IMR-90 (cell line): ENCODE measurements around the gene PLXNA3. TPM values are rescaled to one million over a fixed set of nuclear protein-coding genes. Genes with fewer than 3 reads are reported as not detected.
A peak's percentile ranks its signal among the peaks of the same experiment; 100 is the strongest.

Source experiments
- ATAC-seq: fragments of 200-7000 bp; cut with Tn5 transposase; 2 replicates; pipeline ENCODE4 v1.9.1; 2020; ENCODE audit warnings: low read depth, mild to moderate bottlenecking, moderate library complexity
- BruUV-seq: library from RNA; stranded (reverse); fragments of 400-500 nt; replicated peaks from 2 replicates; lab custom pipeline; 2021; lab: Mats Ljungman, UMichigan
- CTCF ChIA-PET: fragments of 300-600 bp; formaldehyde crosslinking; extraction: SDS; loops from one replicate; lab custom pipeline; 2021; ENCODE audit warnings: antibody characterized with exemption; lab: Yijun Ruan, JAX
- POLR2A ChIA-PET: fragments of 300-600 bp; sonication (Branson Sonifier 250); formaldehyde crosslinking; loops from one replicate; lab custom pipeline; 2022; ENCODE audit warnings: antibody characterized with exemption; ENCODE audit not compliant: unreplicated experiment; lab: Charles Lee
- DNase-seq: peaks from one replicate; pipeline ENCODE4 v3.0.0; 2013
- H2AFZ ChIP-seq: replicated peaks from 2 replicates; pipeline ENCODE3; 2013; ENCODE audit warnings: low read length, mild to moderate bottlenecking; ENCODE audit not compliant: poor library complexity
- H2AK5ac ChIP-seq: 2 replicates; pipeline ENCODE4 v1.6.1; 2013; ENCODE audit warnings: low read depth, low read length, inconsistent platforms
- H2AK9ac ChIP-seq: replicated peaks from 2 replicates; pipeline ENCODE3; 2013; ENCODE audit warnings: mild to moderate bottlenecking, low read depth, low read length, moderate library complexity; ENCODE audit not compliant: poor library complexity
- H2BK120ac ChIP-seq: 2 replicates; pipeline ENCODE4 v1.6.1; 2013; ENCODE audit warnings: low read depth, low read length, inconsistent platforms
- H2BK15ac ChIP-seq: 3 replicates; pipeline ENCODE4 v1.6.1; 2013; ENCODE audit warnings: low read depth, low read length, inconsistent platforms
- H2BK20ac ChIP-seq: 2 replicates; pipeline ENCODE4 v1.6.1; 2013; ENCODE audit warnings: low read depth, mild to moderate bottlenecking, inconsistent platforms, low read length, moderate library complexity
- H2BK5ac ChIP-seq: 2 replicates; pipeline ENCODE4 v1.6.1; 2013; ENCODE audit warnings: mild to moderate bottlenecking, low read depth, low read length, inconsistent platforms; ENCODE audit not compliant: poor library complexity, severe bottlenecking
- H3K14ac ChIP-seq: replicated peaks from 2 replicates; pipeline ENCODE4 v1.6.1; 2013; ENCODE audit warnings: low read depth, low read length, inconsistent platforms
- H3K18ac ChIP-seq: 2 replicates; pipeline ENCODE4 v1.6.1; 2013; ENCODE audit warnings: low read depth, low read length, control low read depth
- H3K23ac ChIP-seq: 2 replicates; pipeline ENCODE4 v1.6.1; 2013; ENCODE audit warnings: low read depth, low read length, inconsistent platforms
- H3K27ac ChIP-seq: 2 replicates; pipeline ENCODE4 v1.5.1; 2013; ENCODE audit warnings: mild to moderate bottlenecking, control low read depth, low read length; ENCODE audit not compliant: insufficient read depth
- H3K27me3 ChIP-seq: 2 replicates; pipeline ENCODE4 v1.6.1; 2013; ENCODE audit warnings: low read length; ENCODE audit not compliant: control insufficient read depth, insufficient read depth
- H3K36me3 ChIP-seq: 2 replicates; pipeline ENCODE4 v1.6.1; 2013; ENCODE audit warnings: low read length, mixed read lengths; ENCODE audit not compliant: control insufficient read depth, insufficient read depth
- H3K4ac ChIP-seq: 2 replicates; pipeline ENCODE4 v1.6.1; 2013; ENCODE audit warnings: low read depth, low read length, inconsistent platforms
- H3K4me1 ChIP-seq: 2 replicates; pipeline ENCODE4 v1.6.1; 2013; ENCODE audit warnings: low read length, mixed read lengths; ENCODE audit not compliant: control insufficient read depth, insufficient read depth
- H3K4me2 ChIP-seq: 2 replicates; pipeline ENCODE4 v1.6.1; 2013; ENCODE audit warnings: low read depth, mild to moderate bottlenecking, control low read depth, low read length, moderate library complexity
- H3K4me3 ChIP-seq: 2 replicates; pipeline ENCODE4 v1.5.1; 2013; ENCODE audit warnings: low read depth, mild to moderate bottlenecking, control low read depth, low read length, moderate library complexity; ENCODE audit not compliant: insufficient read depth
- H3K56ac ChIP-seq: 2 replicates; pipeline ENCODE4 v1.6.1; 2013; ENCODE audit warnings: low read length, inconsistent platforms; ENCODE audit not compliant: insufficient read depth; ENCODE audit errors: extremely low read depth
- H3K79me1 ChIP-seq, 2 experiments: 2 replicates each; pipeline ENCODE4 v1.6.1; 2013; ENCODE audit warnings: low read length in 2 of 2, inconsistent platforms in 1 of 2, low read depth in 1 of 2
- H3K9ac ChIP-seq: 2 replicates; pipeline ENCODE4 v1.6.1; 2013; ENCODE audit warnings: low read depth, low read length, control low read depth
- H3K9me1 ChIP-seq: 2 replicates; pipeline ENCODE4 v1.6.1; 2013; ENCODE audit warnings: low read length, inconsistent platforms; ENCODE audit not compliant: insufficient read depth
- H3K9me3 ChIP-seq: 2 replicates; pipeline ENCODE4 v1.6.1; 2013; ENCODE audit warnings: low read length; ENCODE audit not compliant: control insufficient read depth, insufficient read depth
- H4K20me1 ChIP-seq: 2 replicates; pipeline ENCODE4 v1.6.1; 2013; ENCODE audit warnings: low read length, inconsistent platforms; ENCODE audit not compliant: insufficient read depth
- H4K5ac ChIP-seq: 2 replicates; pipeline ENCODE4 v1.6.1; 2013; ENCODE audit warnings: mild to moderate bottlenecking, low read depth, low read length, control low read depth
- H4K8ac ChIP-seq, 2 experiments: 2 replicates each; pipeline ENCODE4 v1.6.1; 2013; ENCODE audit warnings: low read depth in 2 of 2, low read length in 2 of 2, control low read depth in 1 of 2, inconsistent platforms in 1 of 2
- H4K91ac ChIP-seq: 2 replicates; pipeline ENCODE4 v1.6.1; 2013; ENCODE audit warnings: low read depth, low read length, inconsistent platforms; ENCODE audit not compliant: insufficient read depth
- BHLHE40 ChIP-seq: fragments of 150-350 bp; IDR thresholded peaks from 2 replicates; pipeline ENCODE4 v1.6.1; 2016; ENCODE audit warnings: mild to moderate bottlenecking, low read depth, low read length
- CEBPB ChIP-seq: IDR thresholded peaks from 2 replicates; pipeline ENCODE4 v1.6.1; 2012; ENCODE audit warnings: low read depth, low read length, improper control_type of control experiment
- FOS ChIP-seq: fragments of 150-350 bp; IDR thresholded peaks from 2 replicates; pipeline ENCODE4 v1.6.1; 2016; ENCODE audit warnings: low read depth, low read length
- MAFK ChIP-seq: IDR thresholded peaks from 2 replicates; pipeline ENCODE4 v1.6.1; 2012; ENCODE audit warnings: low read depth, low read length, improper control_type of control experiment
- MAZ ChIP-seq: IDR thresholded peaks from 2 replicates; pipeline ENCODE4 v1.6.1; 2012; ENCODE audit warnings: low read depth, mild to moderate bottlenecking, low read length, improper control_type of control experiment, moderate library complexity, borderline replicate concordance
- MXI1 ChIP-seq: IDR thresholded peaks from 2 replicates; pipeline ENCODE4 v1.6.1; 2012; ENCODE audit warnings: low read depth, mild to moderate bottlenecking, low read length, moderate library complexity, borderline replicate concordance
- NFE2L2 ChIP-seq: fragments of 150-350 bp; IDR thresholded peaks from 2 replicates; pipeline ENCODE4 v1.6.1; 2016; ENCODE audit warnings: low read depth, mild to moderate bottlenecking, low read length
- POLR2A ChIP-seq: IDR thresholded peaks from 2 replicates; pipeline ENCODE4 v1.6.1; 2012; ENCODE audit warnings: mild to moderate bottlenecking, low read depth, low read length
- RAD21 ChIP-seq: IDR thresholded peaks from 2 replicates; pipeline ENCODE4 v1.6.1; 2012; ENCODE audit warnings: low read length, improper control_type of control experiment
- RCOR1 ChIP-seq: IDR thresholded peaks from 2 replicates; pipeline ENCODE4 v1.6.1; 2012; ENCODE audit warnings: mild to moderate bottlenecking, low read length, improper control_type of control experiment; ENCODE audit not compliant: insufficient replicate concordance
- RFX5 ChIP-seq: IDR thresholded peaks from 2 replicates; pipeline ENCODE4 v1.8.0; 2012; ENCODE audit warnings: low read depth, mild to moderate bottlenecking, low read length, moderate library complexity
- SMC3 ChIP-seq: fragments of 150-350 bp; IDR thresholded peaks from 2 replicates; pipeline ENCODE4 v1.6.1; 2016; ENCODE audit warnings: low read depth, mild to moderate bottlenecking, antibody characterized with exemption, low read length, moderate library complexity
- WGBS, 2 experiments: methylation state at CpG; one replicate each; pipeline versions ENCODE4 v1.1.5 to v1.1.7; 2013; ENCODE audit warnings: missing lambda C conversion rate in 2 of 2; ENCODE audit not compliant: insufficient read length in 1 of 2; ENCODE audit errors: extremely low coverage in 2 of 2; 5-methylcytosine and 5-hydroxymethylcytosine counted together
- dilution Hi-C: fragments of 300-500 bp; cut with HindIII; formaldehyde crosslinking; loops from one replicate; pipeline ENCODE4 v1.14.3; 2018; ENCODE audit warnings: low sequenced_read_pairs; ENCODE audit not compliant: unreplicated experiment
- in situ Hi-C: fragments of 300-500 bp; cut with MboI; formaldehyde crosslinking; loops from 3 replicates; pipeline ENCODE4 v1.14.3; 2019; ENCODE audit warnings: low sequenced_read_pairs, inconsistent platforms, mixed read lengths
- intact Hi-C: fragments of 100-400 bp; cut with micrococcal nuclease; formaldehyde crosslinking; loops from 2 replicates; pipeline ENCODE4 v1.10.0; 2022
- polyA plus RNA-seq, 3 experiments: library from polyadenylated mRNA; depleted of rRNA; stranded (reverse); fragments of >200 nt; gene quantifications; 2 replicates each; pipeline ENCODE4 v1.2.3, GENCODE V29; 2012; ENCODE audit warnings: low replicate concordance in 1 of 3
- total RNA-seq: library from RNA; depleted of rRNA; stranded (reverse); fragments of >200 nt; gene quantifications from 2 replicates; pipeline ENCODE4 v1.2.3, GENCODE V29; 2012
- TF ChIP-seq, protein P1 (sequence below): fragments of 150-350 bp; IDR thresholded peaks from 2 replicates; pipeline ENCODE4 v1.6.1; 2017; ENCODE audit warnings: mild to moderate bottlenecking, antibody characterized with exemption, low read length, low read depth
- TF ChIP-seq, protein P2 (sequence below): conservative IDR thresholded peaks from 2 replicates; pipeline ENCODE4 v1.5.1; 2012; ENCODE audit warnings: mild to moderate bottlenecking, low read depth, low read length, improper control_type of control experiment

The PLXNA3 gene
- total and polyA plus RNA-seq, 2 of the 4 experiments (the other 2 are of a cell fraction), result 4.3 to 111 TPM

DNA sequence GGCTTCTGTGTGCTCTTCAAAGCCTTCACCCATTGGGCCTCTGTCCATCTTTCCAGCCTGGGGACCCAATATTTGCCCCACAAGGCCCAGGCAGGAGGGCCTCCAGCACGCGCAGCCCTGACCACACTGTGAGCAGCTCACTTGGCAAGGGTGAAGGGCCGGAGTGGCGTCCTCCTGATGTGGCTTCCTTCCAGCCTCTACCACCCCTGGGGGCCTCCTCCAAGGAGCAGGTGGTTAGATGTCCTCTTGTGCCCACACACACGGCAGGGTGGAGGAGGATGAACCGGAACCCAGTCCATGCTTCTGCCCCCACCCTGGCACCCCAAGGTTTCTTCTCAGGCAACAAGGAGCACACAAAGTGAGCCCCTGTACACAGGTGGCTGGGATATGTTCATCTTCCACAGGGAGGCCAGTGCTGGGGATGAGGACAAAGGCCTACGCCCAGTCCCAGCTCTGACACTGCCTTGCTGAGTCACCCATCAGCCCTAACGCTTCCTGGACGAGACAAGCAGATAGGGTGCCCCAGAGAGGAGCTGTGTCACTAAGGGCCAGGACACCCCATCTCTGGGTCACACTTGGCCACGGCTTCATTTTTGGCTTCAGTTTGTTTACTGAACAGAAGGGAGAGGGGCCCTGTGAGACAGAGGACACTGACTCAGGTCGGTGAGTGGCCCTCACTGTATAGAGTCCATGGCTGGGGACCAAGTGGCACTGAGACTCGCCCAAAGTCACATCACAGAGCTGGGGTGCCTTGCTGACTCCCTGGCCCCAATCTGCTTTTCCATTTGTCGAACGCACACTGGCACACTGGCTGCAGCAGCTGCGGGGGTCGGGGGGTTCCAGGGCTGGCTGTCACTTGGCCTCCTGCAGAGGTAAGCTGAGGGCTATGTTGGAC lies 26.4 kb downstream of the PLXNA3 start:
- no TSS peak for BruUV-seq
- DNase-seq (no peak), ATAC-seq (no peak)
- intact Hi-C loops (no loop called here), dilution Hi-C loops (no loop called here), in situ Hi-C loops (no loop called here)
- ChIA-PET POLR2A (no interaction called here), CTCF (no interaction called here)
- 100% methylated on average over 2 of the region's 16 CpGs; no CpG with 5 or more reads in 1 of the 2 experiments for WGBS, 2 experiments
- Histone ChIP-seq H4K5ac (no peak overlapping the region), H3K4me2 (no peak overlapping the region), H3K4me1 (peaks cover 4% of the 10 kb centered on the region; the same call in 1 of the 2 replicates), H4K8ac (no peak overlapping the region), H4K91ac (no peak overlapping the region), H2AK9ac (peak overlapping the region; percentile 45), H3K23ac (no peak overlapping the region), H3K9me3 (no peaks in the 10 kb centered on the region), H2AFZ (no peak overlapping the region), H3K56ac (no peak overlapping the region), H3K27ac (no peak overlapping the region), H2BK15ac (no peak overlapping the region), H4K20me1 (peaks cover 4% of the 10 kb centered on the region; the same call in 1 of the 2 replicates), H3K27me3 (no peaks in the 10 kb centered on the region), H3K9ac (no peak overlapping the region), H2BK20ac (no peak overlapping the region), H2BK5ac (no peak overlapping the region), H2AK5ac (peak overlapping the region; percentile 43), H3K36me3 (peaks cover 16% of the 10 kb centered on the region; the same call in 1 of the 2 replicates), H3K4ac (no peak overlapping the region), H3K79me1 (peaks cover 3 to 34% of the 10 kb centered on the region in 2 experiments; a peak in 3 of 4 replicates), H3K14ac (no peak overlapping the region), H3K4me3 (no peak overlapping the region), H2BK120ac (no peak overlapping the region), H3K9me1 (0 out of 2 replicates have a peak, but pooled peaks cover 5% of the 10 kb centered on the region), H3K18ac (no peak overlapping the region)
- TF ChIP-seq SMC3 (no peak), BHLHE40 (no peak), FOS (no peak), MAFK (no peak), RAD21 (no peak), RCOR1 (no peak), POLR2A (no peak), NFE2L2 (no peak), MXI1 (no peak), MAZ (no peak), RFX5 (no peak), CEBPB (no peak)
- TF ChIP-seq, protein P1, sequence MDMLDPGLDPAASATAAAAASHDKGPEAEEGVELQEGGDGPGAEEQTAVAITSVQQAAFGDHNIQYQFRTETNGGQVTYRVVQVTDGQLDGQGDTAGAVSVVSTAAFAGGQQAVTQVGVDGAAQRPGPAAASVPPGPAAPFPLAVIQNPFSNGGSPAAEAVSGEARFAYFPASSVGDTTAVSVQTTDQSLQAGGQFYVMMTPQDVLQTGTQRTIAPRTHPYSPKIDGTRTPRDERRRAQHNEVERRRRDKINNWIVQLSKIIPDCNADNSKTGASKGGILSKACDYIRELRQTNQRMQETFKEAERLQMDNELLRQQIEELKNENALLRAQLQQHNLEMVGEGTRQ, result no peak
- TF ChIP-seq, protein P2, sequence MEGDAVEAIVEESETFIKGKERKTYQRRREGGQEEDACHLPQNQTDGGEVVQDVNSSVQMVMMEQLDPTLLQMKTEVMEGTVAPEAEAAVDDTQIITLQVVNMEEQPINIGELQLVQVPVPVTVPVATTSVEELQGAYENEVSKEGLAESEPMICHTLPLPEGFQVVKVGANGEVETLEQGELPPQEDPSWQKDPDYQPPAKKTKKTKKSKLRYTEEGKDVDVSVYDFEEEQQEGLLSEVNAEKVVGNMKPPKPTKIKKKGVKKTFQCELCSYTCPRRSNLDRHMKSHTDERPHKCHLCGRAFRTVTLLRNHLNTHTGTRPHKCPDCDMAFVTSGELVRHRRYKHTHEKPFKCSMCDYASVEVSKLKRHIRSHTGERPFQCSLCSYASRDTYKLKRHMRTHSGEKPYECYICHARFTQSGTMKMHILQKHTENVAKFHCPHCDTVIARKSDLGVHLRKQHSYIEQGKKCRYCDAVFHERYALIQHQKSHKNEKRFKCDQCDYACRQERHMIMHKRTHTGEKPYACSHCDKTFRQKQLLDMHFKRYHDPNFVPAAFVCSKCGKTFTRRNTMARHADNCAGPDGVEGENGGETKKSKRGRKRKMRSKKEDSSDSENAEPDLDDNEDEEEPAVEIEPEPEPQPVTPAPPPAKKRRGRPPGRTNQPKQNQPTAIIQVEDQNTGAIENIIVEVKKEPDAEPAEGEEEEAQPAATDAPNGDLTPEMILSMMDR, result no peak
